Subcutaneous adipose tissue (tissue), 4 donors: ENCODE results near the gene ANKRD16. TPM values are rescaled to one million over a fixed set of nuclear protein-coding genes. Genes with fewer than 3 reads are reported as not detected.

Source experiments
- total RNA-seq, 4 donors: library from RNA; depleted of rRNA; stranded (reverse); fragments of >200 nt; gene quantifications; one replicate each; pipeline ENCODE4 v1.1.0, GENCODE V29; 2016
- TF ChIP-seq, protein P1 (sequence below): fragments of 450-650 bp; IDR thresholded peaks from one replicate; pipeline ENCODE4 v1.5.1; 2016; ENCODE audit warnings: low read depth, mild to moderate bottlenecking, control low read depth, antibody characterized with exemption, moderate library complexity

ANKRD16 gene
- total RNA-seq, 4 donors from 2014 or later: 2.8 to 11.5 (median 5.8) TPM

DNA sequence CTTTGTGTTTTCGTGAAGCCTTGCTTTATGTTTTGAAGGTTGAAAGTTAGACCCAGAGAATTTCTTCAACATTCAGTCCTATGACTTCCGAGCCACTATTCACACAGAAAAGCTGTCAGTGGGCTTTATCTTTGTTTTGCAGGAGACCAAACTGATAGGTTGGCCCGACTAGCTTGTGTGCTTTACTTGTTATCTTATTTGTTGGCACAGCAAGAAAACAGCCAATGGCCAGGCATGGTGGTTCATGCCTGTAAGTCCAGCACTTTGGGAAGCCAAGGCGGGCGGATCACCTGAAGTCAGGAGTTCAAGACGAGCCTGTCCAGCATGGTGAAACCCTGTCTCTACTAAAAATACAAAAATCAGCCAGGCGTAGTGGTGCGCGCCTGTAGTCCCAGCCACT is 60.4 kb downstream of the ANKRD16 start:
- TF ChIP-seq, protein P1, sequence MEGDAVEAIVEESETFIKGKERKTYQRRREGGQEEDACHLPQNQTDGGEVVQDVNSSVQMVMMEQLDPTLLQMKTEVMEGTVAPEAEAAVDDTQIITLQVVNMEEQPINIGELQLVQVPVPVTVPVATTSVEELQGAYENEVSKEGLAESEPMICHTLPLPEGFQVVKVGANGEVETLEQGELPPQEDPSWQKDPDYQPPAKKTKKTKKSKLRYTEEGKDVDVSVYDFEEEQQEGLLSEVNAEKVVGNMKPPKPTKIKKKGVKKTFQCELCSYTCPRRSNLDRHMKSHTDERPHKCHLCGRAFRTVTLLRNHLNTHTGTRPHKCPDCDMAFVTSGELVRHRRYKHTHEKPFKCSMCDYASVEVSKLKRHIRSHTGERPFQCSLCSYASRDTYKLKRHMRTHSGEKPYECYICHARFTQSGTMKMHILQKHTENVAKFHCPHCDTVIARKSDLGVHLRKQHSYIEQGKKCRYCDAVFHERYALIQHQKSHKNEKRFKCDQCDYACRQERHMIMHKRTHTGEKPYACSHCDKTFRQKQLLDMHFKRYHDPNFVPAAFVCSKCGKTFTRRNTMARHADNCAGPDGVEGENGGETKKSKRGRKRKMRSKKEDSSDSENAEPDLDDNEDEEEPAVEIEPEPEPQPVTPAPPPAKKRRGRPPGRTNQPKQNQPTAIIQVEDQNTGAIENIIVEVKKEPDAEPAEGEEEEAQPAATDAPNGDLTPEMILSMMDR: no peak

DNA sequence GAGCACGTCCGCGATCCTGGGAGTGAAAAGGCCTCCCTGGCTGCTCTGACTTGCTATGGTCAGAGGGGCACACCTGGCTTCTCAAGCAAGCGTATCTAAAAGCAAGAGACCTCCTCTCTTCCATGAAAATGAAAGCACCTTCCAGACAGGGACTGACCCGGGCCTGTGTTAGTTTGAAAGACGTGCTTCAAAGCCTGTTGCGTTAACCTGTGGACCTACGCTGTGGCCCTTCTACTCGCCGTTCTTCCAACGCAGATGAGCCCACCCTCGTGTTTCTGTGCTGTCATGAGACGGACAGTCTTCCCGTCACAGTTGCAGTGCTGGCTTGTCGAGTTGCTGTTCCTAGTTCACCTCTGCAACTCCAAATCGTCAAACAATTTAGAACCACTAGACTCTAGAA is 61.0 kb downstream of the ANKRD16 start:
- TF ChIP-seq, protein P1: no peak

DNA sequence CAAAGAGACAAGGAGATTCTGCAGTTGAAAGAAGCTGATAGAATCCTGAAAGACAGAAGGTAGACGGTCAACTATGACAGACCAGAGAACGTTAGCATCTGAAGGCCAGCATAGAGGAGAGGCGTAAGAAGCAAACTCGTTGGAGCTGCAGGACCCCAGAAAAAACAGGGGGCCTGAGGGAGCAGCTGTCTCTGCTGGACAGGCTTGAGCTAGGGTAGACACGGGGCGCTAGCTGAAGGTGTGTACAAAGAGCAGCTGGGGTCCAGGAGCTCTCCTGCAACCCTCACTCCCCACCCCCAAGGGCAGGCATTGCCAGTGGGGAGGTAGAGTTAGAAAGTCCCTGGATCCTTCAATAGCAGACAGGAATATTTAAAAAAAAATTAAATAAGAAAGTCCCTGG is 61.9 kb downstream of the ANKRD16 start:
- TF ChIP-seq, protein P1: no peak

DNA sequence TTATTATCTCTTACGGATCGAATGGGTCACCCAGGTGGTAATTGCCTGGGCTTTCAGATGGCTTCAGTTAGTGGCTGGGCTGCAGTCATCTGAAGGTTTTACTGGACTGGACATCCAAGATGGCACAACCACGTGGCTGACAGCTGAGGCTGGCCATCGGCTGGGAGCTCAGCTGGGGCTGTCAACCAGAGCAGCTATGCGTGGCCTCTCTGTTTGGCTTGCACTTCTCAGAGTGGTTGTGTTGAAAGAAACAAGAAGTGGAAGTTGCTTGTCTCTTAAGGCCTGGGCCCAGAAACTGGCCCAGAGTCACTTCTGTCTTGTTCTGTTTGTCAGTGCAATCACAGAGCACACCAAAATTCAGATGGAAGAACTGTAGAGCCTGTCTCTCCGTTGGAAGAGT is 70.8 kb downstream of the ANKRD16 start:
- TF ChIP-seq, protein P1: no peak

DNA sequence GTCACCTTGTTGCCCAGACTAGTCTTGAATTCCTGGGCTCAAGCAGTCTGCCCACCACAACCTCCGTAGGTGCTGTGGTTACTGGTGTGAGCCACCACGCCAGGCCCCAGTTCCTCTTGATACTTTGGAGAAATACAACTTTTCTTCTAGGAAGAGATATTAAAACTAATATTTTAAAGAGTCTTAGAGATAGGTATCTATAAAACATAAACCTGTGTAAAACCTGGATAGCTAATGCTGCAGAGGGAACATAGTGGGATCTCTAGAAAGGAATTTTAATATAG is 71.7 kb downstream of the ANKRD16 start:
- TF ChIP-seq, protein P1: no peak

DNA sequence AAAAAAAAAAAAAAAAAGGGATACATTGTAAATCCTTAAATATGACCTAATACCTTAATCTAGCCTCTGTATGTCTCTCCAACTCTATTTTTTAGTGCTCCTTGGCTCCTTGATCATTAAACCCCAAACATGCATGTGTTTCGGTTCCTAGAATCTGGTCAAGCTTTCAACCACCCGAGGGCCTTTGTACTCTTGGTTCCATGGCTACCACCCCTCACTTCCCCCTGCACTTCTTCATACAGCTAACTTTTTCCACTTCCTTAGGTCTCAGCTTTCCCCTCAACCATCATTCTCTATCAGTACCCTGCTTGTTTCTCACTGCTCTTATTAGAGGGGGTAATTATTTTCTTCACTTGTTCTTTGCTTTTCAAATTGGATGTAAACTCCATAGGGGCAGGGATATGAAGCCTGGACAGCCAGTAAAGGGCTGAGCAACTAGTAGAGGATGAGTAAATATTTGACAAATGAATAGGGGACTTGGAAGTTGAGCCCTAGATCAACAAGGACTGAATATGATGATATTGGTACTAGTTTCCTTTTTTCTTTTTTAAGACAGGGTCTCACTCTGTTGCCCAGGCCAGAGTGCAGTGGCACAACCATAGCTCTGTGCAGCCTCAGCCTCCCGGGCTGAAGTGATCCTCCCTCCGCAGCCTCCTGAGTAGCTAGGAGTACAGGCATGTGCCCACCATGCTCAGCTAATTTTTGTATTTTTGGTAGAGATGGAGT is 72.2 kb downstream of the ANKRD16 start:
- TF ChIP-seq, protein P1: no peak

DNA sequence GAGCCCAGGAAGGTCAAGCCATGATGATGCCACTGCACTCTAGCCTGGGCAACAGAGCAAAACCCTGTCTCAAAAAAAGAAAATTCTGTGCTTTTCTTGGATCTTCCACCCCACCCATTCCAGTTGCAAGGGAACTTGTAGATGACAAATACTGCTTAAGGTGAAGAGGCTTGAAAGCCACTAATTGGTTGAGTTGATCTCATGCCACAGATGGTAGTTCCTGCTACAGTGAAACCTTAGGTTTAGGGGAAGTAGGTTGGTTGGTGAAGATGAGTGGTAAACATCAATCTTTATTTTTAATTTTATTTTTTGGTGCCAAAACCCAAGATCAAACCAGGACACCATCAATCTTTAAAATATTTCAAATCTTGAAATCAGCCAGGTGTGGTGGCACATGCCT is 73.5 kb downstream of the ANKRD16 start:
- TF ChIP-seq, protein P1: no peak
